Endothelial cell of umbilical vein (primary cell): ENCODE data around the gene TP53TG5. TPM values are rescaled to one million over a fixed set of nuclear protein-coding genes. Genes with fewer than 3 reads are reported as not detected.

Source experiments
- BruUV-seq: library from RNA; stranded (reverse); fragments of 400-500 nt; replicated peaks from 2 replicates; lab custom pipeline; 2021; lab: Mats Ljungman, UMichigan
- CTCF ChIA-PET: fragments of 300-600, 350-600 bp; sonication (Branson Sonifier 250); formaldehyde crosslinking; loops from one replicate; lab custom pipeline; 2021; ENCODE audit warnings: antibody characterized with exemption, inconsistent platforms; lab: Charles Lee
- POLR2A ChIA-PET: fragments of 300-600, 350-600 bp; sonication (Branson Sonifier 250); formaldehyde crosslinking; loops from one replicate; lab custom pipeline; 2021; ENCODE audit warnings: antibody characterized with exemption, inconsistent platforms; lab: Charles Lee
- DNase-seq: peaks from one replicate; pipeline ENCODE4 v3.0.0-alpha.2; 2011; ENCODE audit warnings: low read depth, low spot score
- FAIRE-seq: peaks from 2 replicates; lab custom pipeline; 2011; peaks lifted over from hg19 to GRCh38; lab: Jason Lieb, UNC
- H2AFZ ChIP-seq: 2 replicates; pipeline ENCODE4 v1.6.0; 2012; ENCODE audit warnings: low read depth, low read length, control low read depth, inconsistent platforms
- H3K27ac ChIP-seq: 2 replicates; pipeline ENCODE4 v1.5.1; 2011; ENCODE audit warnings: low read depth, mild to moderate bottlenecking, control low read depth, low read length, moderate library complexity; ENCODE audit not compliant: insufficient read depth
- H3K27me3 ChIP-seq, 2 experiments: 2 replicates each; pipeline versions ENCODE4 v1.6.0 to v1.6.1; 2011; ENCODE audit warnings: low read length in 2 of 2, mixed read lengths in 1 of 2; ENCODE audit not compliant: control insufficient read depth in 2 of 2, insufficient read depth in 2 of 2
- H3K36me3 ChIP-seq, 2 experiments: 2 replicates in 1 of 2; 3 replicates in 1 of 2; pipeline ENCODE4 v1.5.1; 2011; ENCODE audit warnings: low read length in 2 of 2, mild to moderate bottlenecking in 1 of 2, moderate library complexity in 1 of 2; ENCODE audit not compliant: control insufficient read depth in 2 of 2, insufficient read depth in 2 of 2; ENCODE audit errors: extremely low read depth in 1 of 2
- H3K4me1 ChIP-seq: 3 replicates; pipeline ENCODE4 v1.5.1; 2011; ENCODE audit warnings: mild to moderate bottlenecking, low read length; ENCODE audit not compliant: control insufficient read depth, insufficient read depth; ENCODE audit errors: extremely low read depth
- H3K4me2 ChIP-seq: 2 replicates; pipeline ENCODE4 v1.6.1; 2011; ENCODE audit warnings: low read length, control low read depth, mixed read lengths; ENCODE audit not compliant: insufficient read depth
- H3K4me3 ChIP-seq, 3 experiments: fragments of 200-600 bp in 1 of 3; sonication (generic), shearing (Covaris generic) in 1 of 3; replicated peaks in 1 of 3; 2 replicates each; pipeline ENCODE4 v1.5.1; 2011 to 2016; ENCODE audit warnings: control low read depth in 3 of 3, low read length in 3 of 3, mild to moderate bottlenecking in 2 of 3, inconsistent platforms in 1 of 3, low read depth in 1 of 3, moderate library complexity in 1 of 3; ENCODE audit not compliant: insufficient read depth in 1 of 3
- H3K79me2 ChIP-seq: 2 replicates; pipeline ENCODE4 v1.6.0; 2012; ENCODE audit warnings: low read length, inconsistent platforms; ENCODE audit not compliant: control insufficient read depth, insufficient read depth
- H3K9ac ChIP-seq: replicated peaks from 2 replicates; pipeline ENCODE3; 2011; ENCODE audit warnings: low read length, control low read depth; ENCODE audit not compliant: insufficient read depth; ENCODE audit errors: extremely low read depth
- H3K9me1 ChIP-seq: replicated peaks from 3 replicates; pipeline ENCODE4 v1.6.0; 2011; ENCODE audit warnings: mild to moderate bottlenecking, low read length; ENCODE audit not compliant: control insufficient read depth, insufficient read depth; ENCODE audit errors: extremely low read depth
- H3K9me3 ChIP-seq: replicated peaks from 2 replicates; pipeline ENCODE4 v1.5.1; 2012; ENCODE audit warnings: low read length, inconsistent platforms; ENCODE audit not compliant: control insufficient read depth, insufficient read depth
- H4K20me1 ChIP-seq: replicated peaks from 2 replicates; pipeline ENCODE3; 2011; ENCODE audit warnings: mild to moderate bottlenecking, low read length; ENCODE audit not compliant: control insufficient read depth, insufficient read depth; ENCODE audit errors: extremely low read depth
- EZH2 ChIP-seq: IDR thresholded peaks from 2 replicates; pipeline ENCODE4 v1.6.1; 2012; ENCODE audit warnings: borderline replicate concordance, low read depth, mild to moderate bottlenecking, moderate library complexity, low read length, inconsistent platforms; ENCODE audit not compliant: severe bottlenecking
- FOS ChIP-seq: IDR thresholded peaks from 2 replicates; pipeline ENCODE4 v1.6.1; 2011; ENCODE audit warnings: mild to moderate bottlenecking, low read length, moderate library complexity, borderline replicate concordance; ENCODE audit not compliant: insufficient read depth
- GATA2 ChIP-seq: IDR thresholded peaks from 2 replicates; pipeline ENCODE4 v1.7.0; 2011; ENCODE audit warnings: low read depth, mild to moderate bottlenecking, moderate library complexity, mixed read lengths, low read length; ENCODE audit not compliant: insufficient read length, insufficient read depth
- JUN ChIP-seq: IDR thresholded peaks from 2 replicates; pipeline ENCODE4 v1.6.1; 2011; ENCODE audit warnings: borderline replicate concordance, low read depth; ENCODE audit not compliant: insufficient read length, insufficient read depth
- POLR2AphosphoS5 ChIP-seq: IDR thresholded peaks from 2 replicates; pipeline ENCODE4 v1.6.1; 2012; ENCODE audit warnings: low read depth, mild to moderate bottlenecking, control low read depth, low read length, moderate library complexity; ENCODE audit not compliant: insufficient read depth
- dilution Hi-C: fragments of 300-500 bp; cut with MboI; formaldehyde crosslinking; loops from one replicate; pipeline ENCODE4 v1.15.0; 2019; ENCODE audit warnings: low sequenced_read_pairs; ENCODE audit not compliant: extremely low pct_ligation_motif_present
- intact Hi-C: fragments of 100-400 bp; cut with micrococcal nuclease; formaldehyde crosslinking; loops from one replicate; pipeline ENCODE4 v1.10.0; 2022
- polyA plus RNA-seq, 4 experiments: library from polyadenylated mRNA; depleted of rRNA in 3 of 4; stranded (reverse) in 3 of 4; unstranded in 1 of 4; fragments of >200 nt; gene quantifications; 2 replicates each; pipeline versions ENCODE4 v1.2.1 to v1.2.3, GENCODE V29; 2011 to 2012; ENCODE audit warnings: missing spikeins in 1 of 4
- total RNA-seq: library from RNA; stranded (reverse); gene quantifications from 2 replicates; pipeline ENCODE4 v1.2.3, GENCODE V29; 2021
- TF ChIP-seq, protein P1 (sequence below): IDR thresholded peaks from 2 replicates; pipeline ENCODE4 v1.6.1; 2011; ENCODE audit not compliant: insufficient read depth, insufficient read length
- TF ChIP-seq, protein P2 (sequence below), 2 donors: IDR thresholded peaks; 1 replicate in 1 of 2; 2 replicates in 1 of 2; pipeline ENCODE4 v1.5.1; 2011; ENCODE audit warnings: low read length in 2 of 2, mild to moderate bottlenecking in 2 of 2, moderate library complexity in 2 of 2, control low read depth in 1 of 2, inconsistent platforms in 1 of 2, low read depth in 1 of 2; ENCODE audit not compliant: insufficient read depth in 1 of 2; ENCODE audit errors: extremely low read depth in 1 of 2

Gene TP53TG5
- total and polyA plus RNA-seq, 2 donors (not counting 3 experiments of a cell fraction or from before 2014, with no cell fraction given) = not detected

DNA sequence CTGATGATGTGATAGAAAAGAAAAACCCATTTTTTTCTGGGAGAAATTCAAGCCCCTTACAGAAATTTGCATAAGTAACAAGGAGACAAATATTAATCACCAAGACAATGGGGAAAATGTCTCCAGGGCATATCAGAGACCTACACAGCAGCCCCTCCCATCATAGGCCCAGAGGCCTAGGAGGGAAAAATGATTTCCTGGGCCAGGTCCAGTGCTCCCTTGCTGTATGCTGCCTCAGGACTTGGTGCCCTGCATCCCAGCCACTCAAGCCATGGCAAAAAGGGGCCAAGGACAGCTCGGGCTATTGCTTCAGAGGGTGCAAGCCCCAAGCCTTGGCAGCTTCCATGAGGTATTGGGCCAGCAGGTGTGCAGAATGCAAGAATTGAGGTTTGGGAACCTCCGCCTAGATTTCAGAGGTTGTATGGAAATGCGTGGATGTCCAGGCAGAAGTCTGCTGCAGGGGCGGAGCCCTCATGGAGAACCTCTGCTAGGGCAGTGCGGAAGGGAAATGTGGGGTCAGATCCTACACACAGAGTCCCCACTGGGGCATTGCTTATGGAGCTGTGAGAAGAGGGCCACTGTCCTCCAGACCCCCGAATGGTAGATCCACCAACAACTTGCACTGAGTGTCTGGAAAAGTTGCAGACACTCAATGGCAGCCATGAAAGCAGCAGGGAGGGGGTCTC lies 22.4 kb upstream of the TP53TG5 start:
- H3K4me2 ChIP-seq = no peak overlapping the region
- H2AFZ ChIP-seq = no peak overlapping the region
- H3K9me3 ChIP-seq = no peaks in the 10 kb centered on the region
- H3K9ac ChIP-seq = no peak overlapping the region
- BruUV-seq = no TSS peak
- H3K4me1 ChIP-seq = no peaks in the 10 kb centered on the region
- H3K27me3 ChIP-seq = peaks cover 4 to 6% of the 10 kb centered on the region in 2 experiments
- TF ChIP-seq GATA2 = no peak
- TF ChIP-seq POLR2AphosphoS5 = no peak
- TF ChIP-seq JUN = no peak
- no peak for TF ChIP-seq FOS
- TF ChIP-seq, protein P1, sequence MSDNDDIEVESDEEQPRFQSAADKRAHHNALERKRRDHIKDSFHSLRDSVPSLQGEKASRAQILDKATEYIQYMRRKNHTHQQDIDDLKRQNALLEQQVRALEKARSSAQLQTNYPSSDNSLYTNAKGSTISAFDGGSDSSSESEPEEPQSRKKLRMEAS = no peak
- TF ChIP-seq, protein P2, sequence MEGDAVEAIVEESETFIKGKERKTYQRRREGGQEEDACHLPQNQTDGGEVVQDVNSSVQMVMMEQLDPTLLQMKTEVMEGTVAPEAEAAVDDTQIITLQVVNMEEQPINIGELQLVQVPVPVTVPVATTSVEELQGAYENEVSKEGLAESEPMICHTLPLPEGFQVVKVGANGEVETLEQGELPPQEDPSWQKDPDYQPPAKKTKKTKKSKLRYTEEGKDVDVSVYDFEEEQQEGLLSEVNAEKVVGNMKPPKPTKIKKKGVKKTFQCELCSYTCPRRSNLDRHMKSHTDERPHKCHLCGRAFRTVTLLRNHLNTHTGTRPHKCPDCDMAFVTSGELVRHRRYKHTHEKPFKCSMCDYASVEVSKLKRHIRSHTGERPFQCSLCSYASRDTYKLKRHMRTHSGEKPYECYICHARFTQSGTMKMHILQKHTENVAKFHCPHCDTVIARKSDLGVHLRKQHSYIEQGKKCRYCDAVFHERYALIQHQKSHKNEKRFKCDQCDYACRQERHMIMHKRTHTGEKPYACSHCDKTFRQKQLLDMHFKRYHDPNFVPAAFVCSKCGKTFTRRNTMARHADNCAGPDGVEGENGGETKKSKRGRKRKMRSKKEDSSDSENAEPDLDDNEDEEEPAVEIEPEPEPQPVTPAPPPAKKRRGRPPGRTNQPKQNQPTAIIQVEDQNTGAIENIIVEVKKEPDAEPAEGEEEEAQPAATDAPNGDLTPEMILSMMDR (IDR thresholded peaks at IDR 0.05; ENCODE audit: extremely low read depth in 1 of 2, insufficient read depth in 1 of 2, low read depth in 1 of 2, low read length in 2 of 2) = no peak
- no peak for TF ChIP-seq EZH2
- intact Hi-C loops = no loop called here
- POLR2A ChIA-PET = no interaction called here
- dilution Hi-C loops = no loop called here
- H3K4me3 ChIP-seq = no peak overlapping the region
- no peaks in the 10 kb centered on the region for H3K9me1 ChIP-seq
- H3K79me2 ChIP-seq = no peaks in the 10 kb centered on the region
- DNase-seq (no peak), FAIRE-seq (no peak)
- H3K36me3 ChIP-seq = no peaks in the 10 kb centered on the region
- CTCF ChIA-PET = no interaction called here
- no peak overlapping the region for H3K27ac ChIP-seq
- no peaks in the 10 kb centered on the region for H4K20me1 ChIP-seq
